Hepatocyte (in vitro differentiated cells): ENCODE measurements around the gene ATXN1. TPM values are rescaled to one million over a fixed set of nuclear protein-coding genes. Genes with fewer than 3 reads are reported as not detected.

Experiments used
- DNase-seq: peaks from one replicate; pipeline ENCODE4 v3.0.0-alpha.2; 2016; ENCODE audit warnings: low spot score
- H2AFZ ChIP-seq: fragments of 200-600 bp; sonication (generic); 2 replicates; pipeline ENCODE4 v1.6.0; 2016; ENCODE audit warnings: antibody characterized with exemption, mild to moderate bottlenecking
- H3K27ac ChIP-seq: fragments of 200-600 bp; sonication (generic); 2 replicates; pipeline ENCODE4 v1.5.1; 2016; ENCODE audit warnings: mild to moderate bottlenecking
- H3K27me3 ChIP-seq: fragments of 200-600 bp; sonication (generic); 2 replicates; pipeline ENCODE4 v1.6.1; 2016
- H3K36me3 ChIP-seq: fragments of 200-600 bp; sonication (generic); replicated peaks from 2 replicates; pipeline ENCODE4 v1.5.1; 2016; ENCODE audit warnings: low read depth; ENCODE audit not compliant: insufficient read depth
- H3K4me1 ChIP-seq: fragments of 200-600 bp; sonication (generic); 2 replicates; pipeline ENCODE4 v1.5.1; 2016; ENCODE audit warnings: mild to moderate bottlenecking, moderate library complexity; ENCODE audit not compliant: insufficient read depth
- H3K4me2 ChIP-seq: fragments of 200-600 bp; sonication (generic); 2 replicates; pipeline ENCODE4 v1.6.0; 2016
- H3K4me3 ChIP-seq: fragments of 200-600 bp; sonication (generic); 2 replicates; pipeline ENCODE4 v1.5.1; 2016; ENCODE audit warnings: mild to moderate bottlenecking
- H3K79me2 ChIP-seq: fragments of 200-600 bp; sonication (generic); 2 replicates; pipeline ENCODE4 v1.6.0; 2017; ENCODE audit warnings: mild to moderate bottlenecking
- H3K9me2 ChIP-seq: fragments of 200-600 bp; sonication (generic); replicated peaks from 2 replicates; pipeline ENCODE4 v1.6.0; 2017; ENCODE audit warnings: mild to moderate bottlenecking; ENCODE audit not compliant: insufficient read depth
- H3K9me3 ChIP-seq: fragments of 200-600 bp; sonication (generic); 2 replicates; pipeline ENCODE4 v1.5.1; 2016; ENCODE audit warnings: low read depth, mild to moderate bottlenecking
- H4K20me1 ChIP-seq: fragments of 200-600 bp; sonication (generic); 2 replicates; pipeline ENCODE4 v1.6.0; 2016; ENCODE audit warnings: mild to moderate bottlenecking; ENCODE audit not compliant: insufficient read depth, poor library complexity, severe bottlenecking
- EZH2 ChIP-seq: fragments of 200-600 bp; sonication (generic); IDR thresholded peaks from 2 replicates; pipeline ENCODE4 v1.6.1; 2016; ENCODE audit warnings: antibody characterized with exemption, mild to moderate bottlenecking, borderline replicate concordance
- EZH2phosphoT487 ChIP-seq: fragments of 200-600 bp; sonication (generic); IDR thresholded peaks from one replicate; pipeline ENCODE4 v1.6.1; 2018; ENCODE audit warnings: antibody characterized with exemption, mild to moderate bottlenecking, low read depth, moderate library complexity; ENCODE audit not compliant: unreplicated experiment, severe bottlenecking
- WGBS: methylation state at CpG from one replicate; pipeline ENCODE4 v1.1.6; 2016; ENCODE audit warnings: low lambda C conversion rate; ENCODE audit errors: missing lambda C conversion rate; 5-methylcytosine and 5-hydroxymethylcytosine counted together
- polyA plus RNA-seq: library from polyadenylated mRNA; unstranded; fragments of >200 nt; fragmentation: Nextera tagmentation; extraction: Ambion mirVana; gene quantifications from 2 replicates; pipeline ENCODE4 v1.2.1, GENCODE V29; 2016
- total RNA-seq: library from RNA; depleted of rRNA; stranded (reverse); fragments of >200 nt; gene quantifications from 2 replicates; pipeline ENCODE4 v1.2.3, GENCODE V29; 2014
- TF ChIP-seq, protein P1 (sequence below): fragments of 200-600 bp; sonication (generic); IDR thresholded peaks from 2 replicates; pipeline ENCODE4 v1.5.1; 2016; ENCODE audit warnings: antibody characterized with exemption, mild to moderate bottlenecking; ENCODE audit not compliant: poor library complexity

The ATXN1 gene
- total and polyA plus RNA-seq, 2 experiments from 2014 or later, result 14.7 to 32.6 TPM

- no peak overlapping the region for H3K4me3 ChIP-seq
- H3K9me2 ChIP-seq, result no peaks in the 10 kb centered on the region
- 97% methylated on average over 2 of the region's 2 CpGs for WGBS
- H2AFZ ChIP-seq, result no peak overlapping the region
- H3K27me3 ChIP-seq, result no peaks in the 10 kb centered on the region
- H3K36me3 ChIP-seq, result no peaks in the 10 kb centered on the region
- H3K4me1 ChIP-seq, result no peaks in the 10 kb centered on the region
- H3K4me2 ChIP-seq, result no peak overlapping the region
- DNase-seq, result no peak
- H3K9me3 ChIP-seq, result no peaks in the 10 kb centered on the region
- TF ChIP-seq EZH2 (no peak), EZH2phosphoT487 (no peak)
- TF ChIP-seq, protein P1, sequence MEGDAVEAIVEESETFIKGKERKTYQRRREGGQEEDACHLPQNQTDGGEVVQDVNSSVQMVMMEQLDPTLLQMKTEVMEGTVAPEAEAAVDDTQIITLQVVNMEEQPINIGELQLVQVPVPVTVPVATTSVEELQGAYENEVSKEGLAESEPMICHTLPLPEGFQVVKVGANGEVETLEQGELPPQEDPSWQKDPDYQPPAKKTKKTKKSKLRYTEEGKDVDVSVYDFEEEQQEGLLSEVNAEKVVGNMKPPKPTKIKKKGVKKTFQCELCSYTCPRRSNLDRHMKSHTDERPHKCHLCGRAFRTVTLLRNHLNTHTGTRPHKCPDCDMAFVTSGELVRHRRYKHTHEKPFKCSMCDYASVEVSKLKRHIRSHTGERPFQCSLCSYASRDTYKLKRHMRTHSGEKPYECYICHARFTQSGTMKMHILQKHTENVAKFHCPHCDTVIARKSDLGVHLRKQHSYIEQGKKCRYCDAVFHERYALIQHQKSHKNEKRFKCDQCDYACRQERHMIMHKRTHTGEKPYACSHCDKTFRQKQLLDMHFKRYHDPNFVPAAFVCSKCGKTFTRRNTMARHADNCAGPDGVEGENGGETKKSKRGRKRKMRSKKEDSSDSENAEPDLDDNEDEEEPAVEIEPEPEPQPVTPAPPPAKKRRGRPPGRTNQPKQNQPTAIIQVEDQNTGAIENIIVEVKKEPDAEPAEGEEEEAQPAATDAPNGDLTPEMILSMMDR, result no peak
- H4K20me1 ChIP-seq, result no peaks in the 10 kb centered on the region
- peaks cover 2% of the 10 kb centered on the region for H3K79me2 ChIP-seq
- no peak overlapping the region for H3K27ac ChIP-seq
These were observed 272.4 kb downstream of the ATXN1 start for GRCh38 chr6:16488813-16489212.

DNA sequence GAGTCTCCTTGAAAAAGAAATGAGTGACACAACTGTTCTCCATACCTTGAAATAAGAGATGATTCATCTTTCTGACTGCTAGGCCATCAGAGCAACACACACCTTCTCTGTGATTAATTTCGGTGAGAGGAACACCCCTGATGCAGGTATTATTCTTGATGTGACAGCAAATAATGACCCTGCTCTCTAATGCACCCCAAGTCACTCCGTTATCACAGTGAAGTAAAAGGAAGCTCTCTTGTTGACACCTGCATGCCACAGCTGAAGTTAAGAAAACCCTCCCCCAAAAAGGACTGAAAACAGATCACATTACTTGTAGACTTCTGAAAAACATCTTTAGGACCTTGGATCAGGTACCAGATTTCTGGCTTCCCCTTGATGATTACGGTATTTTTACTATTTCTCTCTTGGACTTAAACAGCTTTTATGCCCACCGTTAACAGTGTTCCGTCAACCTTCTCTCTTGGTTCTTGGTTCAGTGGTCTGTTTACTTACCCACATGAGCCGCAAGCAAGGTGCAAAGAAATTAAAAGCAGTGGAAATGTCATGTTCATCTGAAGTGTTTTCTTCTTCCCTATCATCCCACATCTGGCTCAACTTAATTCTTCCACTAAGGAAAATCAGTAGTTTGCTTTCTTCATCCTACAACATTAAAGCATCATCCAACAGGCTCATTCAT lies 273.1 kb downstream of the ATXN1 start:
- Histone ChIP-seq H3K4me3 (no peak overlapping the region), H3K4me1 (no peaks in the 10 kb centered on the region), H3K4me2 (no peak overlapping the region), H2AFZ (no peak overlapping the region), H3K36me3 (no peaks in the 10 kb centered on the region), H3K27me3 (no peaks in the 10 kb centered on the region), H3K9me3 (no peaks in the 10 kb centered on the region), H3K9me2 (no peaks in the 10 kb centered on the region), H3K27ac (no peak overlapping the region), H3K79me2 (peaks cover 2% of the 10 kb centered on the region), H4K20me1 (no peaks in the 10 kb centered on the region)
- TF ChIP-seq EZH2phosphoT487 (no peak), EZH2 (no peak)
- TF ChIP-seq, protein P1, result no peak
- DNase-seq, result no peak
- 92% methylated on average over 6 of the region's 6 CpGs for WGBS

GRCh38 chr6:16486661-16487060 lies 274.6 kb downstream of the ATXN1 start:
- Histone ChIP-seq H3K9me3 (no peaks in the 10 kb centered on the region), H3K36me3 (no peaks in the 10 kb centered on the region), H4K20me1 (no peaks in the 10 kb centered on the region), H3K27me3 (no peaks in the 10 kb centered on the region), H3K4me3 (no peak overlapping the region), H3K27ac (no peak overlapping the region), H2AFZ (no peak overlapping the region), H3K4me1 (no peaks in the 10 kb centered on the region), H3K79me2 (peaks cover 2% of the 10 kb centered on the region), H3K4me2 (no peak overlapping the region), H3K9me2 (no peaks in the 10 kb centered on the region)
- TF ChIP-seq, protein P1, result no peak
- WGBS, result 86% methylated on average over 11 of the region's 11 CpGs
- no peak for DNase-seq
